Loucy (cell line): ENCODE data around the gene GRB7.

ENCODE experiments used
- EZH2phosphoT487 ChIP-seq: fragments of 200-600 bp; IDR thresholded peaks from 2 replicates; pipeline ENCODE4 v1.6.1; 2018; ENCODE audit warnings: antibody characterized with exemption, mild to moderate bottlenecking, moderate library complexity, borderline replicate concordance
- TF ChIP-seq, protein P1 (sequence below): fragments of 200-600 bp; sonication (generic); conservative IDR thresholded peaks from 2 replicates; pipeline ENCODE4 v1.5.1; 2014; ENCODE audit warnings: mild to moderate bottlenecking, antibody characterized with exemption, low read length

DNA sequence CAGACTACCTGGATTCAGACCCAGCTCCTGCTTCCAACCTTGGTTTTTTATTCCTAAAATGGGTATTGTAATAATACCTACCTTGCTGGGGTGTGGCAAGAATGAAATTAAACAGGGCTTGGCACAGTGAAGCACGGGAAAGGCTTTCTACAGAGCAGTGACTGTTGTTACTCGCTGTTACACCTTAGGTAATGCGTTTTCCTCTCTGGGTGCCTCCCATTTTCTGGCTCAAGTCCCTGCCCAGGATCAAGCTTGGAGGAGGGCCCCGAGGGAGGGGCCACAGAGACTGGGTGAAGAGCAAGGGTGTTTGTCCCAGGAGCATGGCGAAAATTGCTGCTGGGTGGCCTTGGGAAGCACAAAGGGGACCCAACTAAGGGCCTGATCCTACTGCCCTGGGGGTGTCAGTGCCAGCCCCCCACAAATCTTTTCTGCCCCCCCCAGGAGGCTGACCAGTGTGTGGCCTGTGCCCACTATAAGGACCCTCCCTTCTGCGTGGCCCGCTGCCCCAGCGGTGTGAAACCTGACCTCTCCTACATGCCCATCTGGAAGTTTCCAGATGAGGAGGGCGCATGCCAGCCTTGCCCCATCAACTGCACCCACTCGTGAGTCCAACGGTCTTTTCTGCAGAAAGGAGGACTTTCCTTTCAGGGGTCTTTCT, 20.7 kb upstream of the GRB7 start:
- TF ChIP-seq, protein P1, sequence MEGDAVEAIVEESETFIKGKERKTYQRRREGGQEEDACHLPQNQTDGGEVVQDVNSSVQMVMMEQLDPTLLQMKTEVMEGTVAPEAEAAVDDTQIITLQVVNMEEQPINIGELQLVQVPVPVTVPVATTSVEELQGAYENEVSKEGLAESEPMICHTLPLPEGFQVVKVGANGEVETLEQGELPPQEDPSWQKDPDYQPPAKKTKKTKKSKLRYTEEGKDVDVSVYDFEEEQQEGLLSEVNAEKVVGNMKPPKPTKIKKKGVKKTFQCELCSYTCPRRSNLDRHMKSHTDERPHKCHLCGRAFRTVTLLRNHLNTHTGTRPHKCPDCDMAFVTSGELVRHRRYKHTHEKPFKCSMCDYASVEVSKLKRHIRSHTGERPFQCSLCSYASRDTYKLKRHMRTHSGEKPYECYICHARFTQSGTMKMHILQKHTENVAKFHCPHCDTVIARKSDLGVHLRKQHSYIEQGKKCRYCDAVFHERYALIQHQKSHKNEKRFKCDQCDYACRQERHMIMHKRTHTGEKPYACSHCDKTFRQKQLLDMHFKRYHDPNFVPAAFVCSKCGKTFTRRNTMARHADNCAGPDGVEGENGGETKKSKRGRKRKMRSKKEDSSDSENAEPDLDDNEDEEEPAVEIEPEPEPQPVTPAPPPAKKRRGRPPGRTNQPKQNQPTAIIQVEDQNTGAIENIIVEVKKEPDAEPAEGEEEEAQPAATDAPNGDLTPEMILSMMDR, result no peak
- TF ChIP-seq EZH2phosphoT487, result no peak
